K562 (cell line): ENCODE measurements around the gene FTO. TPM values are rescaled to one million over a fixed set of nuclear protein-coding genes. Genes with fewer than 3 reads are reported as not detected.

Source experiments
- ATAC-seq: fragments of 200-7000 bp; cut with Tn5 transposase; 3 replicates; pipeline ENCODE4 v1.9.1; 2020; ENCODE audit warnings: moderate library complexity
- BruUV-seq: library from RNA; stranded (reverse); fragments of 400-500 nt; replicated peaks from 2 replicates; lab custom pipeline; 2021; lab: Mats Ljungman, UMichigan
- CTCF ChIA-PET: fragments of 300-600 bp; formaldehyde crosslinking; extraction: SDS; loops from one replicate; lab custom pipeline; 2021; ENCODE audit warnings: low intra/inter-chr PET ratio; lab: Yijun Ruan, JAX
- POLR2A ChIA-PET: fragments of 300-600, 350-650 bp; sonication (Branson Sonifier 250); formaldehyde crosslinking; extraction: SDS; loops from one replicate; lab custom pipeline; 2021; ENCODE audit warnings: antibody characterized with exemption, inconsistent platforms; lab: Yijun Ruan, JAX
- DNase-seq, 4 experiments: peaks; one replicate each; pipeline versions ENCODE4 v3.0.0 to v3.0.0-alpha.2; 2011 to 2018; ENCODE audit warnings: low spot score in 3 of 4, mixed read lengths in 3 of 4; ENCODE audit errors: extremely low read depth in 1 of 4
- FAIRE-seq: peaks from 2 replicates; lab custom pipeline; 2011; peaks lifted over from hg19 to GRCh38; lab: Jason Lieb, UNC
- H2AFZ ChIP-seq: 2 replicates; pipeline ENCODE4 v1.6.0; 2011; ENCODE audit warnings: low read depth, low read length, control low read depth, inconsistent platforms
- H3K27ac ChIP-seq: fragments of 200-600 bp; 3 replicates; pipeline ENCODE4 v1.8.0; 2011; ENCODE audit warnings: low read depth, mild to moderate bottlenecking, control low read depth, inconsistent platforms, low read length, moderate library complexity, mixed read lengths; ENCODE audit errors: extremely low read depth
- H3K27me3 ChIP-seq, 2 experiments: fragments of 300-600 bp in 1 of 2; 2 replicates in 1 of 2; 3 replicates in 1 of 2; pipeline versions ENCODE4 v1.6.0 to v1.8.0; 2011; ENCODE audit warnings: inconsistent platforms in 2 of 2, low read length in 2 of 2, mild to moderate bottlenecking in 1 of 2, mixed read lengths in 1 of 2, moderate library complexity in 1 of 2; ENCODE audit not compliant: control insufficient read depth in 2 of 2, insufficient read depth in 2 of 2
- H3K36me3 ChIP-seq: fragments of 300-600 bp; 3 replicates; pipeline ENCODE4 v1.8.0; 2011; ENCODE audit warnings: mild to moderate bottlenecking, low read length, inconsistent platforms; ENCODE audit not compliant: control insufficient read depth, insufficient read depth
- H3K4me1 ChIP-seq, 2 experiments: fragments of 200-600 bp in 1 of 2; replicated peaks in 1 of 2; 2 replicates in 1 of 2; 3 replicates in 1 of 2; pipeline versions ENCODE4 v1.5.1 to v1.8.0; 2011; ENCODE audit warnings: inconsistent platforms in 2 of 2, low read length in 2 of 2, mild to moderate bottlenecking in 1 of 2, mixed read lengths in 1 of 2, moderate library complexity in 1 of 2; ENCODE audit not compliant: control insufficient read depth in 2 of 2, insufficient read depth in 2 of 2
- H3K4me2 ChIP-seq: 2 replicates; pipeline ENCODE4 v1.6.1; 2011; ENCODE audit warnings: low read length, control low read depth, inconsistent platforms, mixed read lengths; ENCODE audit not compliant: insufficient read depth
- H3K4me3 ChIP-seq: fragments of 200-600 bp; sonication (generic), shearing (Covaris generic); 2 replicates; pipeline ENCODE4 v1.5.1; 2016; ENCODE audit warnings: control low read depth, inconsistent platforms
- H3K79me2 ChIP-seq: fragments of 200-600 bp; 3 replicates; pipeline ENCODE4 v1.8.0; 2011; ENCODE audit warnings: low read length, inconsistent platforms; ENCODE audit not compliant: control insufficient read depth, insufficient read depth
- H3K9ac ChIP-seq, 2 experiments: 2 replicates each; pipeline versions ENCODE4 v1.6.0 to v1.6.1; 2011; ENCODE audit warnings: low read depth in 2 of 2, low read length in 2 of 2, control low read depth in 1 of 2, inconsistent platforms in 1 of 2, mild to moderate bottlenecking in 1 of 2, mixed read lengths in 1 of 2; ENCODE audit not compliant: insufficient read depth in 1 of 2
- H3K9me1 ChIP-seq: one replicate; pipeline ENCODE4 v1.6.0; 2011; ENCODE audit warnings: inconsistent platforms, mild to moderate bottlenecking, low read length, moderate library complexity; ENCODE audit not compliant: control insufficient read depth, insufficient read depth
- H3K9me3 ChIP-seq: replicated peaks from 2 replicates; pipeline ENCODE4 v1.5.1; 2011; ENCODE audit warnings: low read depth, low read length, inconsistent platforms; ENCODE audit not compliant: control insufficient read depth, insufficient read depth
- H4K20me1 ChIP-seq: replicated peaks from 2 replicates; pipeline ENCODE4 v1.6.1; 2011; ENCODE audit warnings: low read length, inconsistent platforms, mixed read lengths; ENCODE audit not compliant: control insufficient read depth, insufficient read depth
- CREB1 ChIP-seq, 2 experiments: sonication (generic) in 1 of 2; formaldehyde crosslinking in 1 of 2; IDR thresholded peaks; 2 replicates each; pipeline versions ENCODE4 v1.6.1 to v1.8.0; 2012 to 2022; ENCODE audit warnings: inconsistent platforms in 1 of 2, mild to moderate bottlenecking in 1 of 2, missing genetic modification reagents in 1 of 2, moderate library complexity in 1 of 2
- FOXP1 ChIP-seq: sonication (generic); formaldehyde crosslinking; IDR thresholded peaks from 2 replicates; pipeline ENCODE4 v1.8.0; 2022; ENCODE audit warnings: mild to moderate bottlenecking, missing genetic modification reagents
- HDGF ChIP-seq: fragments of 450-650 bp; IDR thresholded peaks from 2 replicates; pipeline ENCODE4 v1.6.1; 2016
- HOMEZ ChIP-seq: fragments of 250-450 bp; sonication (Bioruptor Pico); IDR thresholded peaks from 2 replicates; pipeline ENCODE4 v1.4.0; 2020; ENCODE audit warnings: mild to moderate bottlenecking, moderate library complexity
- PRMT5 ChIP-seq: sonication (generic); formaldehyde crosslinking; IDR thresholded peaks from 2 replicates; pipeline ENCODE4 v1.5.0; 2020; ENCODE audit warnings: missing genetic modification reagents
- SMARCB1 ChIP-seq: IDR thresholded peaks from 2 replicates; pipeline ENCODE4 v1.6.1; 2011; ENCODE audit warnings: improper control_type of control experiment, low read depth; ENCODE audit not compliant: insufficient read length
- STAT5B ChIP-seq: fragments of 250-450 bp; sonication (Bioruptor Pico); IDR thresholded peaks from 2 replicates; pipeline ENCODE4 v1.8.0; 2021; ENCODE audit warnings: mild to moderate bottlenecking, inconsistent platforms
- ZMIZ1 ChIP-seq, 2 experiments: fragments of 150-350 bp in 1 of 2; IDR thresholded peaks; 2 replicates each; pipeline ENCODE4 v1.6.1; 2012 to 2016; ENCODE audit warnings: low read depth in 2 of 2, low read length in 2 of 2, mild to moderate bottlenecking in 1 of 2, moderate library complexity in 1 of 2
- WGBS: fragments of 100-300 bp; shearing (Covaris generic); methylation state at CpG from one replicate; pipeline ENCODE4 v1.1.6; 2016; ENCODE audit warnings: low coverage, mixed read lengths; ENCODE audit not compliant: insufficient coverage; ENCODE audit errors: missing lambda C conversion rate; 5-methylcytosine and 5-hydroxymethylcytosine counted together
- in situ Hi-C: fragments of 300-500 bp; cut with MboI; formaldehyde crosslinking; loops from 4 replicates; pipeline ENCODE4 v1.15.0; 2018; ENCODE audit warnings: inconsistent platforms, mixed read lengths
- intact Hi-C: fragments of 100-400 bp; cut with micrococcal nuclease; formaldehyde crosslinking; loops from 2 replicates; pipeline ENCODE4 v1.14.2; 2022
- polyA plus RNA-seq, 8 experiments: library from polyadenylated mRNA; depleted of rRNA in 4 of 8; stranded (reverse) in 5 of 8; unstranded in 3 of 8; fragments of >200 nt; fragmentation: Nextera tagmentation in 2 of 8; fragmentation: Illumina TruSeq in 1 of 8; extraction: Ambion mirVana in 2 of 8; extraction: Trizol in 1 of 8; gene quantifications; 2 replicates each; pipeline versions ENCODE4 v1.2.1 to v1.2.3, GENCODE V29; 2011 to 2014; ENCODE audit warnings: inconsistent platforms in 1 of 8, missing spikeins in 1 of 8
- total RNA-seq, 7 experiments: library from RNA; depleted of rRNA in 6 of 7; stranded (reverse); fragments of >200 nt in 6 of 7; fragmentation: Illumina TruSeq in 2 of 7; extraction: Trizol in 2 of 7; gene quantifications; 2 replicates each; pipeline versions ENCODE4 v1.2.1 to v1.2.3, GENCODE V29; 2011 to 2021; ENCODE audit warnings: low replicate concordance in 1 of 7
- TF ChIP-seq, protein P1 (sequence below): fragments of 250-450 bp; sonication (Bioruptor Pico); IDR thresholded peaks from 2 replicates; pipeline ENCODE4 v1.5.0; 2022; ENCODE audit warnings: mild to moderate bottlenecking

The FTO gene
- total and polyA plus RNA-seq, 9 of the 15 experiments (the other 6 are each of a cell fraction or from before 2014, with no cell fraction given): 11.3 to 27.7 (median 25.5) TPM

DNA sequence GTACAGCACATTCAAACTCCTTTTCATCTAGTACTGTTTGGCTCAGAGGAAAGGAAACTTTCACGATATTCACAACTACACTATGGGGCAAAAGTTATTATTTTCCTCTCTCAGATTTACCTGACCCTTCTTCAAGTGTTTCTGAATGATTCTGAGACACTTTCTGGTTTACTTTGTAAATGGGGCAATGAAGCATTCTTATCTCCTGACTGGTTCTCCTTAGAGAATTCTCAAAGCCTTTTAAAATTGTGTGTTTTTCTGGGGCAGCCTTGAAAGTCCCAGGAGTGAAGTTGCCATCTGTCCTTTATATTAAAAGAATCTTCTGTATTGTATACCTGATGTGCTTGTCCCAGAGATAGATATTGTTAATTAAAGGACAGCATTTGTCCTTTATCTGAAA lies 264.9 kb downstream of the FTO start:
- Histone ChIP-seq H3K4me1 (no peaks in the 10 kb centered on the region), H3K27me3 (no peaks in the 10 kb centered on the region), H3K79me2 (no peaks in the 10 kb centered on the region), H3K4me3 (no peak overlapping the region), H3K27ac (no peak overlapping the region), H3K4me2 (no peak overlapping the region), H4K20me1 (no peaks in the 10 kb centered on the region), H3K9ac (no peak overlapping the region)
- FAIRE-seq (no peak), ATAC-seq (no peak)
- BruUV-seq: no TSS peak
- ChIA-PET CTCF (no interaction called here), POLR2A (no interaction called here)
- in situ Hi-C loops: no loop called here
- TF ChIP-seq ZMIZ1 (IDR thresholded peaks at IDR 0.05; ENCODE audit: low read depth in 2 of 2, low read length in 2 of 2): no peak
- no peak for TF ChIP-seq HDGF
- no peak for TF ChIP-seq FOXP1 (CRISPR knock-in tag)
- TF ChIP-seq CREB1 (IDR thresholded peaks at IDR 0.05): no peak
- no peak for TF ChIP-seq CREB1 (CRISPR knock-in tag; IDR thresholded peaks at IDR 0.05)
- TF ChIP-seq SMARCB1: no peak
- TF ChIP-seq, protein P1, sequence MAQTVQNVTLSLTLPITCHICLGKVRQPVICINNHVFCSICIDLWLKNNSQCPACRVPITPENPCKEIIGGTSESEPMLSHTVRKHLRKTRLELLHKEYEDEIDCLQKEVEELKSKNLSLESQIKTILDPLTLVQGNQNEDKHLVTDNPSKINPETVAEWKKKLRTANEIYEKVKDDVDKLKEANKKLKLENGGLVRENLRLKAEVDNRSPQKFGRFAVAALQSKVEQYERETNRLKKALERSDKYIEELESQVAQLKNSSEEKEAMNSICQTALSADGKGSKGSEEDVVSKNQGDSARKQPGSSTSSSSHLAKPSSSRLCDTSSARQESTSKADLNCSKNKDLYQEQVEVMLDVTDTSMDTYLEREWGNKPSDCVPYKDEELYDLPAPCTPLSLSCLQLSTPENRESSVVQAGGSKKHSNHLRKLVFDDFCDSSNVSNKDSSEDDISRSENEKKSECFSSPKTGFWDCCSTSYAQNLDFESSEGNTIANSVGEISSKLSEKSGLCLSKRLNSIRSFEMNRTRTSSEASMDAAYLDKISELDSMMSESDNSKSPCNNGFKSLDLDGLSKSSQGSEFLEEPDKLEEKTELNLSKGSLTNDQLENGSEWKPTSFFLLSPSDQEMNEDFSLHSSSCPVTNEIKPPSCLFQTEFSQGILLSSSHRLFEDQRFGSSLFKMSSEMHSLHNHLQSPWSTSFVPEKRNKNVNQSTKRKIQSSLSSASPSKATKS (CRISPR knock-in tag): no peak
- no peak for TF ChIP-seq STAT5B (CRISPR knock-in tag)
- TF ChIP-seq HOMEZ (CRISPR knock-in tag): no peak
- no peak for TF ChIP-seq PRMT5 (CRISPR knock-in tag)
- TF ChIP-seq, all 486 proteins: peak for 0
- Histone ChIP-seq H3K9me1 (no peaks in the 10 kb centered on the region), H3K36me3 (no peaks in the 10 kb centered on the region), H3K9me3 (no peaks in the 10 kb centered on the region), H2AFZ (no peak overlapping the region)
- WGBS: 0% methylated on average over 1 of the region's 1 CpG
- intact Hi-C loops: no loop called here
- DNase-seq: no peak
